HG03342 (cell line): ENCODE data around the gene PAGE2.
"Not testable (repeated sequence)": the region's sequence is repeated elsewhere in the genome, so short reads cannot be mapped to it uniquely, and the experiment has no call there.

ENCODE experiments used
- ATAC-seq: cut with Tn5 transposase; IDR thresholded peaks from one replicate; pipeline ENCODE4 v1.9.1; 2021; ENCODE audit warnings: mild to moderate bottlenecking, moderate library complexity; ENCODE audit not compliant: unreplicated experiment

The PAGE2 gene

GRCh38 chrX:55088795-55089489 lies at the start of gene PAGE2:
PAGE2 (plus strand) TSS chrX:55089018; CDS start chrX:55090021, 1,003 bp downstream.
- ATAC-seq: no peak

DNA sequence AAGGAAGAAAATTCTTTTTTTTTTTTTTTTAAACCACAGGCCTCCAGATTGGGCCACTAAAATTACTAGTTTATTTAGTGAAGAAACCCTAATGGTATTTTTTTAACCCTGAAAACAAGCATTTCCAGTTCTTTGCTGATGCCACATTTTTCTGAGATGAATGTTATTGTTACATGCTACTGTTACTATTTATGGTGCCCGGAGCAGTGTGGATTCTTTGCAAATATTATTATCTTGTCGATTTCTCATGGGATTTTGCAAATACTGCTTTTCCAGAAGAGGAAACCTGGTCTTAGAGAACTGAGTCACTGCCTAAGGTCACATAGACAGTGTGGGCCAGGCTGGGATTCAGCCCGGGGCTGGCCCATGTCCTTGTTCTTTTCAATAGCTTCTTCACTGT lies 49.3 kb upstream of the PAGE2 start:
- ATAC-seq: no peak

DNA sequence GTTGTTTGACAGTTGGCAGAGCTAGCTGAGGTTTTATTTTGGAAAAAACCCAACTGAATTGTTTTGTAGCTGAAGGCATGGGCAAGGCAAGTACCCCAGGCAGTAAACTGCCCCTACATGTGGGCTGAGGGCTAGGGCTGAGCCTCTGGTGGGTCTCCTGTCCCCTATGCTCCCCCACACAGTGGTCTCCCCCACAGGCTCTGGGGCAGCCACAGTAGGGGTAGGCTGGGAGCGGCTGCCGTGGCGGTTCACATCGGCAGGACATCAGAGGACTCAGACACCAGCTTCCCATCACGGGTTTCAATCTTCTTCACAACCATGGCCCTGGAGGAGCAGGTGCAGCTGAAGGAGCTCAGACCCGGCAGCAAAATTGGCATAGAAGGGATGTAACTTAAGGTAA lies 47.3 kb upstream of the PAGE2 start:
- no peak for ATAC-seq

GRCh38 chrX:55050599-55050998 lies 38.2 kb upstream of the PAGE2 start:
- not testable (repeated sequence) for ATAC-seq

GRCh38 chrX:55056820-55057674 lies 31.8 kb upstream of the PAGE2 start:
- no peak for ATAC-seq

GRCh38 chrX:55057675-55058249 lies 31.1 kb upstream of the PAGE2 start:
- ATAC-seq: peak; percentile 75

- ATAC-seq: not testable (repeated sequence)
Observed at GRCh38 chrX:55067180-55067579, 21.6 kb upstream of the PAGE2 start.

DNA sequence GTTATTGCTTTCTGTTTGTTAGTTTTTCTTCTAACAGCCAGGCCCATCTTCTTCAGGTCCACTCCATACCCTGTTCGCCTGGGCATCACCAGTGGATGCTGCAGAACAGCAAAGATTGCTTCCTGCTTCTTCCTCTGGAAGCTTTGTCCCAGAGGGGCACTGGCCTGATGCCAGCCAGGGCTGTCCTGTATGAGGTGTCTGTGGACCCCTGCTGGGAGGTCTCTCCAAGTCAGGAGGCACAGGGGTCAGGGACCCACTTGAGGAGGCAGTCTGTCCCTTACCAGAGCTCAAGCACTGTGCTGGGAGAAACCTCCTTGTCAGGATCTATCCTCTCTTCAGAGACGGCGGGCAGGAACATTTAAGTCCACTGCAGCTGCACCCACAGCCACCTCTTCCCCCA lies 16.5 kb upstream of the PAGE2 start:
- no peak for ATAC-seq

- ATAC-seq: no peak
Observed at GRCh38 chrX:55074851-55075467, 13.9 kb upstream of the PAGE2 start, which contains the start of gene PAGE2B. PAGE2B (plus strand) TSS chrX:55075030; CDS start chrX:55076042, 1,012 bp downstream.

- ATAC-seq: no peak
Observed at GRCh38 chrX:55098691-55099090, 9.9 kb downstream of the PAGE2 start.

DNA sequence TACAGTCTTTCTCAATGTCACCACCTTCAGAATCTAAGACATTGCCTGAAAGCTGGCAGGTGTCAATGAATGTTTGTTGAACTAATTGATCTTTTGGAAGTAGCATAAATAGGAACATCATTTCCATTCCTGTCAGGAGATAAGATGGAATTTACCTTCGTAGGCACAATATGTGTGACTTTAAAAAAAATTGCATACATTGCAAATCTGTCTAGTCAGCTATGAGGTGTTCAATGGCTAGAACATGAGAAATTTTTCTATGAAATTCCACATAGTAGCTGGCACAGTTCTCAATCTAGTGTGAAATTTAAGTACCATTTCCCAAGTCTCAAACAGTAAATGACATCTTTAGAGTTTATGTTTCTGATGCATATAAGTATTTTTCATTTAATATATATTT lies 10.3 kb downstream of the PAGE2 start:
- no peak for ATAC-seq

DNA sequence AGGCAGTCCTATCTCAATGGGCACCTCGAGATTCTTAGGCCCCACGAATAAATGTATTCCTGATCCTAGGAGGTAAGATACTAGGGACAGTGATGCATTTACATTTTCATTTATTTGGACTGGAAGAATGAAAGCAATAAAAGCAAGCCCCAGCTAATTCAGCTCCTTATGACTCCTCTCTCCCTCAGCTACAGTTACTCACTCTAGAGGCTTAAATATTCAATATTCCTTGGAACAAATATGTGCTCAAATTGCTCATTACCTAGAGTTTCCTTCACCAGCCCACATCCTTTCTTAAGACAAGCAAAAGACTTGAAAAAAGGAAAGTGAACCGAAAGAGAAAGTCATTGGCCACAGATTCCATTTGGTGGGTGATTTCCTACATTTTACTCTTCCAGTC lies 13.9 kb downstream of the PAGE2 start:
- ATAC-seq: no peak

- ATAC-seq: no peak
Observed at GRCh38 chrX:55107262-55107661, 18.4 kb downstream of the PAGE2 start.

DNA sequence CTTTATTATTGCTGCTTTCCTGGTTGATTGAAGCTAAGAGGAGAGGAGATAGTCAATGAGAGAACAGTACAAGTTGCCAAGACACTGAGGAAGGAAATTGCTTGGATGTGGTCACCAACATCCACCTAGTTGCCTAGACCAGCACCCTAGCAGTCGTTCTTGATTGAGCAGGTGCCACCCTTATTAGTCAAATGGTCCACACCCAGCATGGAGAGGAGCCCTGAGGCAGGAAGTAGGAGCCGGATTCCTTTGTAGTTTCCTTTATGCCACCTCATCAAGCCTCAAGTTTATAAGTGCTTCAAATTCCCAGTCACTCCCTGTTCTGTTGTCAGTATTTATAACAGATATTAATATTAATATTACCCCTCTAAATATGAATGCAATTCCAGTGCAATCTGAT lies 19.1 kb downstream of the PAGE2 start:
- no peak for ATAC-seq

GRCh38 chrX:55109306-55109705 lies 20.5 kb downstream of the PAGE2 start:
- no peak for ATAC-seq

DNA sequence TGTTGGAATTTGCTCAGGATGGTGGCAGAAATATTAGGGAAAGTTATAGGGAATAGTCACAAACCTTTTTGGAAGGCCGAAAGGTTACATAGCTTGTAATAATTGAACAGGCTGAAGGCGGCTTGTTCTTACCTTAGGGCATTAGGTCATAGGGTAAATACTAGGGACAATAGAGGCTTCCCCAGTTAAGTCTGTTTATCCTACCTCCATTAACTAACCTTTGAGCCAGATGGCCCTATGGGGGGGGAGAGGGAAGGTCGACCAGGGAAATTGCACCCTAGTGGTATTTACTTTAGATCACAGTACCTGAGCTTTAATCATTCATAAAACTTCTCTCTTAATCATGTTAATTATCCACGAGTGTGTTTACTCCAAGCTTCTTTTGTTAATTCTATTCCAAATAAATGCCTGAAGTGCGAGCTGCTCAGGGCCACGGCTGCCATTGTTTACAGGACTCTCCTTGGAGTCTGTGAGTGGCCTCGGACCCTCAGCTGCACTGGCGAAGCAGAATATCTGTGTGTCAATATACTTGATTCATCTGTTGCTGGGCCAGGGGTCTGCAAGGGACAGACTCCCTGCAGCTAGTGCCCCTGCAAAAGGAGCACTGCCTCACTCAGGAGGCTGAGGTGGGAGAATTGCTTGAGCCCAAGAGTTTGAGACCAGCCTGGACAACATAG lies 22.9 kb downstream of the PAGE2 start:
- no peak for ATAC-seq

GRCh38 chrX:55116589-55116988 lies 27.8 kb downstream of the PAGE2 start:
- ATAC-seq: not testable (repeated sequence)

DNA sequence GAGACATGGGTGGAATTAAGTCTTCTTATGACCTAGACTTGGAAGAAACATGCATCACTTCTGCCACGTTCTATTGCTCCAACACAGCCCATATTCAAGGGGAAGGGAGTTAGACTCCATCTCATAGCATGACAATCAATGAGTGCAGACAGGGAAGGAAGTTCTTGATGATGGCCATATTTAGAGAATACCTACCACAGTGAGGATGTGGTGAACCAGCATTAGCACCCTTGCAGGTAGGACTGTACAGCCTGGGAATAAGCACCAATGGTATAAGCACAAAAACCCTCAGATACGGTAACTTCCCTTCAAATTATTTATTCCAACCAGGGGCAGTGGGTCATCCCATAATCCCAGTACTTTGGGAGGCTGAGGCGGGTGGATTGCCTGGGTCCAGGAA lies 29.8 kb downstream of the PAGE2 start:
- ATAC-seq: no peak

DNA sequence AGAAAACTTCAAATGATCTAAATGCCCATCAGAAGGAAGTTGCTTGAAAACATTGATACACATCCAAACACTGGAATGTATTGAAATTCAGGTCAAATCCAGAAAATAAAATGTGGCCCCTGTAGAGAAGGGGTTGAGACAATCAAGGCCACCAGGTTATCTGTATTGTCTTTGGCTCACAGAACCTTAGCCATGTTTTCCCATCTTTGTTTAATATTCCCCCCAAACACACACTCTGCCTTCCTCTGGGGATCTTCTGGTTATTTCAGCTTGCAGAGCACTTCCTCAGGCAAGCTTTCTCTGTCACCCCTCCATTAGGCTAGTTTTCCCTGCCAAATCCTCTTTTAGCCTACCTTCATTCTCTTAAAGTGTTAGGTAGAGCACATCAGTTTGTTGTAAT lies 30.5 kb downstream of the PAGE2 start:
- ATAC-seq: no peak

- ATAC-seq: no peak
Observed at GRCh38 chrX:55119712-55120111, 30.9 kb downstream of the PAGE2 start.
